CD4-positive, alpha-beta T cell treated with Interferon gamma for 1 hour (primary cell): ENCODE measurements around the gene S100Z.

Source experiments
- DNase-seq: peaks from one replicate; pipeline ENCODE4 v3.0.0-alpha.2; 2020

S100Z gene

DNA sequence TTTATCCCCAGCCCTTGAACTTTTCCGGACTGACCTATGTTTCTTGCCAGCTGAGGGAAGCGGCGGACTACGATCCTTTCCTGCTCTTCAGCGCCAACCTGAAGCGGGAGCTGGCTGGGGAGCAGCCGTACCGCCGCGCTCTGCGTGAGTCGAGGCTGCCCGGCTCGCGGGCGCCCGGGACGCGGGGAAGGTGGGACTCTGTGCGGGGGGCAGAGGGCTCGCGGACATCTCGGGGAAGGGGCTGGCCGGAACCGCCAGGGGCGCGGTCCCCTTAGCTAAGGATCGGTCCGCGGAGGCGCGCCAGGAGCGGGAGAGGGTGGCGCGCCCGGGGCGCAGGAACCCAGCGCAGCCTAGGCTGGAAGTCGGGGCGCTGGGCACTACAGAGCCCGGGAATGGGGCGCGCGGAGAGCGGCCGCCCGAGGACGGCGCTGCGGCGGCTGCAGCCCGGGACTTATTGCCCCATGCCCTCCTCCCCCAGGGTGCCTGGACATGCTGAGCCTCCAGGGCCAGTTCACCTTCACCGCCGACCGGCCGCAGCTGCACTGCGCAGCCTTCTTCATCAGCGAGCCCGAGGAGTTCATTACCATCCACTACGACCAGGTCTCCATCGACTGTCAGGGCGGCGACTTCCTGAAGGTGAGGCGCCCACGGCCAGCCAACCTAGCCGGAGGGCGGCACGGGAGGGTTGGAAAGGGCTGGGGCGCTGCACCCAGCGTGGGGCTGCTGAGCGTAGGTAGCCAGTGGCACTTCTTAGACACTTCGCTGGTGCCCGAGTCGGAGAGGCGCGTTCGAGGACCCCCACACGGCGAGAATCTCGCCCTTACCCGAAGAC lies 104.0 kb downstream of the S100Z start:
- no peak for DNase-seq

DNA sequence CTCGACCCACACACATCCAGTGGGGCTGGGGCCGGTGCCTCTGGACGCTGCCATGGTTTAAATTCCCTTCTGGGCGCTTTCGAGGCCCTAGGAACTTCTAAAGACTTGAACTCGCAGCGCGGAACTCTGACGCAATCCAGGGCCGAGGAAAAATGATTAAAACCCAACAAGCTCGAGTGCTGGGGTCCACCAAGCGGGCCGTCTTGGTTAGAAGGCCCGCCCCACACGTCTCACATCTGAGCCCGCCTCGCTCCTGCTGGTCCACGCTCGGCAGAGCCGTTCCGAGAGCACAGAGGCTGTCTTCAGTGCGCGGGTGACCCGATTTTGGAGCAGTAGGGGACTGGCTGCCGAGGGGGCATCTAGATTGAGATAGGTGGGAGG lies 104.6 kb downstream of the S100Z start:
- DNase-seq, result no peak

DNA sequence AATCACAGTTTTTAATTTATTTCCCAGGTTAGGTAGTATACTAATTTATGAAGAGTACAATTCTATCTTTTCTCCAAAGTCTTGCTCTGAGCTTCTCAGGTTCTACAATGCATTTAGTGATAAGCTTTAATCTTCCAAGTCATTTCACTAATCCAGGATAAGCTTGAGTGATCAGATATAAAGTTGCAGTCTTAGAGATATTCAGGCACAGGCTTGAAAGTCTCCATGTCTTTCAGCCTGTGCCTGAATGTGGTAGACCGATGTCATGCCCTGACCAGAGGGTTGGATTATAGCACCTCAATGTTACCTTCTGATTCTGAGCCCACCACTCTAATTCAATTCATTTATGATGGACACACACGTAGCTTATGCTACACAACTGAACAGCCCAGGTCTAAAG lies 106.2 kb downstream of the S100Z start:
- DNase-seq, result no peak

DNA sequence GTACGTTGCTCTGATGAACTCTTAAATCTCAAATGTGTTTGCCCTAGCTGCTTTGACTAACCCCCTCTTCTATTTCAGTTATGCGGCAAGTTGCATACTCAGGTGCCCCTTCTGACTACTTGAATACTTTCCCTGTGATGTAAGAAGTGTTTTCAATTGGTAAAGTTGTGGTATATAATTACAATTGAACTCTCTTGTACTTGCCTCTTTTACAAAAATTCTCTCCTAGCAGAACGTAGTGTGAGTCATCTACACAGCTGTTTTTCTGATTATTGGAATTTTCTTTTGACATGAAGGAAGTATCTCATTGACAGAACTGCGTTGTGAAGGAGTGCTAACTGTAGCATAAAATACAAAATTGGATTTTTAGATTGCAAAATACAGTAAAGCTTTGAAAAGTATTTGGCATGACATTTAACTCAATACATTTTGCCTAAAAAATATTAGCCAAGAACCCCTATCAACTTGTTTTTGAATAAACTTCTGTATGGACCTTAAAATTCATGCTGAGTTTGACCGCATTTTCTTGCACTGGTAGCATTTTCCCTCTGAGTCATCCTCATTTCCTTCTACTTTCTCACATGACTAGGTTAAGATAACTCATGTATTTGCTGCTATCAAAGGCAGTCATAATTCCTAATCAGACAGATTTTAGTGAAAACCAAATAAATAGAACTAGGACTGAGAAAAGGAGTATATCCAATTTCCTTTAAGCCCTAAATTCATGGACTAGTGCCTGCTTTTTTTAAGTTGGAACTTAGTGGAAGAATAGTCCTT lies 109.4 kb downstream of the S100Z start:
- DNase-seq, result no peak

GRCh38 chr5:76960004-76960625 lies 110.3 kb downstream of the S100Z start:
- DNase-seq, result no peak

GRCh38 chr5:76964060-76964459 lies 114.2 kb downstream of the S100Z start:
- no peak for DNase-seq
